ENCODE results near the gene SDCCAG8. TPM values are rescaled to one million over a fixed set of nuclear protein-coding genes. Genes with fewer than 3 reads are reported as not detected.

The SDCCAG8 gene
- total RNA-seq, 1 experiment from 2014 or later, result 14.3 TPM

- DNase-seq (ENCODE audit: low read depth), result no peak
These were observed 134.4 kb downstream of the SDCCAG8 start for GRCh38 chr1:243390162-243390791.

GRCh38 chr1:243391355-243391754 lies 135.5 kb downstream of the SDCCAG8 start:
- DNase-seq (ENCODE audit: low read depth), result no peak

- no peak for DNase-seq (ENCODE audit: low read depth)
These were observed 137.3 kb downstream of the SDCCAG8 start for GRCh38 chr1:243393096-243393495.

- no peak for DNase-seq (ENCODE audit: low read depth)
These were observed 138.2 kb downstream of the SDCCAG8 start for GRCh38 chr1:243394066-243394465.

GRCh38 chr1:243394601-243395464 lies 139.0 kb downstream of the SDCCAG8 start:
- DNase-seq (ENCODE audit: low read depth), result no peak

GRCh38 chr1:243396424-243396823 lies 140.6 kb downstream of the SDCCAG8 start:
- DNase-seq (ENCODE audit: low read depth), result no peak

GRCh38 chr1:243396876-243397275 lies 141.0 kb downstream of the SDCCAG8 start:
- no peak for DNase-seq (ENCODE audit: low read depth)

GRCh38 chr1:243397613-243398321 lies 141.9 kb downstream of the SDCCAG8 start:
- DNase-seq (ENCODE audit: low read depth), result no peak

- DNase-seq (ENCODE audit: low read depth), result no peak
These were observed 143.8 kb downstream of the SDCCAG8 start for GRCh38 chr1:243399561-243400155.

- DNase-seq (ENCODE audit: low read depth), result no peak
These were observed 147.0 kb downstream of the SDCCAG8 start for GRCh38 chr1:243402868-243403267.

GRCh38 chr1:243406424-243406823 lies 150.6 kb downstream of the SDCCAG8 start:
- DNase-seq (ENCODE audit: low read depth), result no peak

- peak; percentile 72 for DNase-seq (ENCODE audit: low read depth)
These were observed 151.6 kb downstream of the SDCCAG8 start for GRCh38 chr1:243407284-243408018.

GRCh38 chr1:243408479-243408878 lies 152.6 kb downstream of the SDCCAG8 start:
- no peak for DNase-seq (ENCODE audit: low read depth)

- DNase-seq (ENCODE audit: low read depth), result peak; percentile 9
These were observed 153.4 kb downstream of the SDCCAG8 start for GRCh38 chr1:243409284-243409683.

GRCh38 chr1:243411472-243411871 lies 155.6 kb downstream of the SDCCAG8 start:
- DNase-seq (ENCODE audit: low read depth), result no peak

- no peak for DNase-seq (ENCODE audit: low read depth)
These were observed 157.8 kb downstream of the SDCCAG8 start for GRCh38 chr1:243413431-243414151.

GRCh38 chr1:243414152-243414494 lies 158.3 kb downstream of the SDCCAG8 start:
- DNase-seq (ENCODE audit: low read depth), result no peak

GRCh38 chr1:243415663-243416408 lies 160.0 kb downstream of the SDCCAG8 start:
- DNase-seq (ENCODE audit: low read depth), result no peak

- no peak for DNase-seq (ENCODE audit: low read depth)
These were observed 160.7 kb downstream of the SDCCAG8 start for GRCh38 chr1:243416495-243416894.
